ENCODE results near the gene CLIP2.
"Not testable (repeated sequence)": the region's sequence is repeated elsewhere in the genome, so short reads cannot be mapped to it uniquely, and the experiment has no call there.

CLIP2 gene

GRCh38 chr7:74332373-74333176 lies 43.4 kb downstream of the CLIP2 start:
- DNase-seq (ENCODE audit: low spot score): no peak

DNA sequence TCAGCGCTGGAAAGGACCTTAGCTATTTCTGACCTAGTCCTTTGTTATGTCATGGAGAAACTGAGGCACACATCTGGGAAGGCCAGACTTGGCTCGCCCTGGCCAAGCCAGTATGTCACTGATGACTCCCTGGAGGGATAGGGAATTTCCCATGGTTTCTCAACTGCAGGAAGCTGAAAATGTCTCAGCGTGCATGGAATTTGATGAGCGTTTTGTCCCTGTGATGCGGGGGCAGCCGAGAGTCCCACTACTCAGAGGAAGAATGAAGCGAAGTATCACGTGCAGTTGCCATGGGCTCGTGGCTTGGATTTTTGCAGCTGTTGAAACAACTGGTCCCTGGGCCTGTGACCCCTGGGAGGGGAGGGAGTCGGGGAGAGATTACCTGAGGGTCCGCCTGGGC lies 44.8 kb downstream of the CLIP2 start:
- DNase-seq (ENCODE audit: low spot score): peak; percentile 75

DNA sequence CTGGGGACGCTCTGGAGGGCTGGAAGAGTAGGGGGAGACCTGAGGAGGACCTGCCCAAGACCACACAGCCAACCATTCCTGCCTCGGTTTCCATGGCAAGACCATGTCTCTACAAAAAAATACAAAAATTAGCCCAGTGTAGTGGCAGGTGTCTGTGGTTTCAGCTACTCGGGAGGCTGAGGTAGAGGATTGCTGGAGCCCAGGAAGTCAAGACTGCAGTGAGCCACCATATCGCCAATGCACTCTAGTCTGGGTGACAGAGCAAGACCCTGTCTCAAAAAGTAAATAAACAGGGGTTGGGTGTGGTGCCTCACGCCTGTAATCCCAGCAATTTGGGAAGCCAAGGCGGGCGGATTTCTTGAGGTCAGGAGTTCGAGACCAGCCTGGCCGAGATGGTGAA lies 48.7 kb downstream of the CLIP2 start:
- no peak for DNase-seq (ENCODE audit: low spot score)

- DNase-seq (ENCODE audit: low spot score): no peak
Observed at GRCh38 chr7:74338366-74339108, 49.3 kb downstream of the CLIP2 start.

DNA sequence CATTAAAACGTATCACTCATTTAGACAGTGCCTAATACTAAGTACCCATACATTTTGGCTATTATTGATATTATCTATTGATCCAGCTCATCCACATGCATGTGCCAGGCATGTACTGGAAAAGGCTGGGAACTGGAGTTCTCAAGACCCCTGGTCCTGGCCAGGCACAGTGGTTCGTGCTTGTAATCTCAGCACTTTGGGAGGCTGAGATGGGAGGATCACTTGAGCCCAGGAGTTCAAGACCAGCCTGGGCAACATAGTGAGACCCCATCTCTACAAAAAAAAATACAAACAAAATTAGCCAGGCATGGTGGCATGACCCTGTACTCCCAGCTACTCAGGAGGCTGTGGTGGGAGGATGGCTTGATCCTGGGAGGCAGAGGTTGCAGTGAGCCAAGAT lies 50.4 kb downstream of the CLIP2 start:
- not testable (repeated sequence) for DNase-seq (ENCODE audit: low spot score)

- DNase-seq (ENCODE audit: low spot score): peak; percentile 90
Observed at GRCh38 chr7:74343281-74344131, 54.3 kb downstream of the CLIP2 start.

DNA sequence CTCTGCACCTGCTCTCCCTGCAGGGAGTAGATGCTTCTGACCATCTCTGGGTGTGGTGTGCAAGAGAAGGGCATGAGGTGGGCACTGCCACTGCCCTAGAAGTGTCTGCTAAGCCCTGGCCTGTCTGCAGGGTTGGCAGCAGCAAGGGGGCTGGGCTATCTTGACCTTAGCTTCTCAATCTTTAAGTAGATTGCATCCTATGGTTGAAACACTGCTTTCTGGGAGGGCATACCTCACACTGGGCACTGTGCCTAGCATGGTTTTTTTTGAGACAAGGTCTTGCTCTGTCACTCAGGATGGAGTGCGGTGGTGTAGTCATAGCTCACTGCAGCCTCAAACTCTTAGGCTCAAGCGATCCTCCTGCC lies 54.9 kb downstream of the CLIP2 start:
- DNase-seq (ENCODE audit: low spot score): no peak

- DNase-seq (ENCODE audit: low spot score): no peak
Observed at GRCh38 chr7:74344786-74345185, 55.6 kb downstream of the CLIP2 start.

GRCh38 chr7:74345970-74346369 lies 56.8 kb downstream of the CLIP2 start:
- DNase-seq (ENCODE audit: low spot score): no peak

DNA sequence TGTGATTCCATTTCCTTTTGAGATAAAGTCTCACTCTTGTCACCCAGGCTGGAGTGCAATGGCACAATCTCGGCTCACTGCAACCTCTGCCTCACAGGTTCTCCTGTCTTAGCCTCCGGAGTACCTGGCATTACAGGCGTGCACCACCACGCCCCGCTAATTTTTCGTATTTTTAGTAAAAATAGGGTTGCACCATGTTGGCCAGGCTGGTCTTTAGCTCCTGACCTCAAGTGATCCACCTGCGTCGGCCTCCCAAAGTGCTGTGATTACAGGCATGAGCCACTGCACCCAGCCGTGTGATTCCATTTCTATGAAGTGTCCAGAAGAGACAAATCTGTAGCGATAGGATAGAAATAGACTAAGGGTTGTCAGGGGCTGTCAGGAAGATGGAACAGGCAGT lies 60.4 kb downstream of the CLIP2 start:
- no peak for DNase-seq (ENCODE audit: low spot score)

- no peak for DNase-seq (ENCODE audit: low spot score)
Observed at GRCh38 chr7:74350751-74351150, 61.5 kb downstream of the CLIP2 start.

GRCh38 chr7:74351836-74352235 lies 62.6 kb downstream of the CLIP2 start:
- DNase-seq (ENCODE audit: low spot score): no peak

DNA sequence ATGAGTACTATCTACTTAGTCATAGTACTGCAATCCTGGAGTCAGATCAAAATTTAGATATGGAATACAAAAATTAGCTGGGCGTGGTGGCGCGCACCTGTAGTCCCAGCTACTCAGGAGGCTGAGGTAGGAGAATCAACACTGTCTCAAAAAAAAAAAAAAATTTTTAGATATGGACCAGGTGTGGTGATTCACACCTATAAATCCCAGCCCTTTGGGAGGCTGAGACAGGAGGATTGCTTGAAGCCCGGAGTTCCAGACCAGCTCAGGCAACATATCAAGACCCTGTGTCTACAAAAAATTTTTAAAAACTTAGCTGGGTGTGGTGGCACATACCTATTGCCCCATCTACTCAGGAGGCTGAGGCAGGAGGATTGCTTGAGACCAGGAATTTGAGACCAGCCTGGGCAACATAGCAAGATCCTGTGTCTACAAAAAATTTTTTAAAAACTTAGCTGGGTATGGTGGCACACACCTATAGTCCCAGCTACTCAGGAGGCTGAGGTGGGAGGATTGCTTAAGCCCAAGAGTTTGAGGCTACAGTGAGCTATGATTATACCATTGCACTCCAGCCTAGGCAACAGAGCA lies 63.4 kb downstream of the CLIP2 start:
- DNase-seq (ENCODE audit: low spot score): not testable (repeated sequence)

DNA sequence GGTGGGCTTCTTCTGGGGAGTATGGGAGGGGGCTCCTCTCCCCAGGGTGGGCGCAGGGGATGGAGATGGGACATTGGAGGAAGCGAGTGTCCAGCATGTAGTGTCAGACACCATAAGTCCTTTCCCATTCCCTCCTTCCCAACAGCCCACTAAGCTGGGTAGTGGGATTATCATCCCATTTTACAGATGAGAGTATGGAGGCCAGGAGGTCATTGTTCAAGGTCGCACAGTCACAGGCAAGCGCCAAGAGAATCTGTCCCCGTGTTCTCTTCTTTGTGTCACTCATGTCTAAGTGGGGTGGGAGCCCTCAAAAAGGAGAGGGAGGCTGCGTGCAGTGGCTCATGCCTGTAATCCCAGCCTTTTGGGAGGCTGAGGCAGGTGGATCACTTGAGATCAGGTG lies 64.8 kb downstream of the CLIP2 start:
- DNase-seq (ENCODE audit: low spot score): no peak

DNA sequence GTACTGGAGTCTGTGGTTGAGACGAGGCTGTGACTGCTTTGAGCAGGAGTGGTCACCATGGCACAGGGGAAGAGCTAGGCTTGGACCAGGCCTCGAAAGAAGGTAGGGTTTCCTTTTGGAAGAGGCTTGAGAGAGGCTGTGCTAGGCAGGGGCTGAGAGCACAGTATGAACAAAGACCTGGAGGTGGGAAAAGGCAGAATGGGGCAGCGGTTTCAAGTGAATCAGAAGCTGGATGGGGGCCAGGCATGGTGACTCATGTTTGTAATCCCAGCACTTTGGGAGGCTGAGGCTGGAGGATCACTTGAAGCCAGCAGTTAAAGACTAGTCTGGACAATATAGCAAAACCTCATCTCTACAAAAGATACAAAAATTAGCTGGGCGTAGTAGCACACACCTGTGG lies 65.9 kb downstream of the CLIP2 start:
- peak; percentile 69 for DNase-seq (ENCODE audit: low spot score)

DNA sequence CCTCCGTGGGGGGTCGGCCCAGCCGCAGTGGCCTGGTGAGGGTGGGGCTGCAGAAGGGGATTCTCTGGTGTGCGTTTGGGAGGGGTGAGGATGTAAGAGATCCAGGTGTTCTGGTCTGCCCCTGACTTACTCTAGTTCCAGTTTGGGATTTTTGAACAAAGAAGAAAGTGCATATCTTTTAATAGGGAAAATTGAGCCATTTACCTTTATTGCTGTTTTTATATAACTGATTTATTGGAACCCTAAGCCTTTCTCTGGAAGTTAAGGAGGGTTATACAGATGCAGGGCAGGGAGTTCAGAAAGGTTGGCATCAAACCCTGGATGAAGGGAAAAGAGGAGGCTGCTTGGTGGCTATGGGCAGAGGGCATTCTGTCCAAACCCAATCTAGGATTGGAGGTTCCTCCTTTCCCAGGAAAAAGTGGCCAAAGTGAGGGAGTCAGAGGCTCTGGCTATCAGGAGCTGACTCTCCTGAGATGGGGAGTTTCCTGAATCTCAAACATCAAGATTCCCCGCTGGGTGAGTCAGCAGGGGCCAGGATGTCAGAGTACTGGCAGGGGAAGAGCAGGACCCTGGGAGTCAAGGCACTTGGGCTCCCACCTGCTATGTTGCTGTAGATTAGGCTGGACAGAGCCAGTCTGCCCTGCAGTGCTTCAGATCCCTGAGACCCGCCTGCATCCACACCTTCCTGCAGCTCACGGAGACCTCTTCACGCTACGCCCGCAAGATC lies 67.5 kb downstream of the CLIP2 start:
- no peak for DNase-seq (ENCODE audit: low spot score)

GRCh38 chr7:74360008-74360407 lies 70.8 kb downstream of the CLIP2 start:
- DNase-seq (ENCODE audit: low spot score): no peak

DNA sequence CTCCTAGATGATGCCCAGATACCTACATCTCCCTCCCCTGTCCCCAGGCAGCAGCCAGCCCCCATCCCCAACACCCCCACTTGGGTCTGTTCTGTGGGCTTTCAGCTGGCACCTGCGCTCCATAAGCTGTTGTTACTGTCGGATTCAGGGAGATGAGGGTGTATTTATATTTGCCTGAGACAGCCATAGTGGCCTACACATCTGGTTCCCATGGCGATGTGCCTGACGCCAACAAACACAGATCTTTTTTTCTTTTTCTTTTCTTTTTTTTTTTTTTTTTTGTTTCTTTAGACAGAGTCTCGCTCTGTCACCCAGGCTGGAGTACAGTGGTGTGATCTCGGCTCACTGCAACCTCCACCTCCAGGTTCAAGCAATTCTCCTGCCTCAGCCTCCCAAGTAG lies 73.1 kb downstream of the CLIP2 start:
- no peak for DNase-seq (ENCODE audit: low spot score)

- no peak for DNase-seq (ENCODE audit: low spot score)
Observed at GRCh38 chr7:74364061-74364460, 74.9 kb downstream of the CLIP2 start.

DNA sequence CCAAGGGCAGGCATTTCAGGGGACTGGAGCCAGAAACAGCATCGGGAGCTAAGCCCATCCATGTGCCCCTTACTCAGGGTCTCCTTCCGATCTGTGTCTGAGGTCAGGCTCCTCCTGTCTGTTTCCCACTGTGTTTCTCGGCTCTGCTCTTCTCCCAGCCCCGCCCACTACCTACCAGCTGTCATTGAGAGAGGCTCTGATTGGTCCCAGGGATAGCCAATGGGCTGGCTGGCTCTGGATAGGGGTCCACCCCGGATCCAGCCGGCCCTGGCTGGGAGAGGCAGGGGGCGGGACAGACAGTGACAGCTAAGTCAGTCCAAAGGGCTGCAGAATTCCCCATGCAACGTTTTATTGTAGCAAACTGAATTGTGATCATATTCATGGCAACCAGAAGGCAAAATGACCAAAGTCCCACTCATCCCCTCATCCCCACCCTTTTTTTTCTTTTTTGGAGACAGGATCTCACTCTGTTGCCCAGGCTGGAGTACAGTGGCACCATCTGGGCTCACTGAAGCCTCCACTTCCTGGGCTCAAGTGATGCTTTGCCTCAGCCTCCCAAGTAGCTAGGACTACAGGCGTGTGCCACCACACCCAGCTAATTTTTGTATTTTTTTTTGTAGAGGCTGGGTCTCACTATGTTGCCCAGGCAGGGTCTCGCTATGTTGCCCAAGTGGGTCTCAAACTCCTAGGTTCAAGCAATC lies 76.3 kb downstream of the CLIP2 start:
- DNase-seq (ENCODE audit: low spot score): peak; percentile 80
